Activated B cell treated with CpG ODN at 0.5 μM for 24 hours (primary cell): ENCODE data around the gene R3HDML. TPM values are rescaled to one million over a fixed set of nuclear protein-coding genes. Genes with fewer than 3 reads are reported as not detected.

Experiments used
- ATAC-seq: fragments of 200-7000 bp; cut with Tn5 transposase; one replicate; pipeline ENCODE4 v1.10.0; 2021; ENCODE audit warnings: low read depth, mild to moderate bottlenecking, moderate library complexity
- CTCF ChIA-PET: fragments of 350-600 bp; sonication (Branson Sonifier 250); formaldehyde crosslinking; loops from one replicate; lab custom pipeline; 2021; ENCODE audit warnings: antibody characterized with exemption; lab: Charles Lee
- POLR2A ChIA-PET: fragments of 350-600 bp; sonication (Branson Sonifier 250); formaldehyde crosslinking; loops from one replicate; lab custom pipeline; 2021; ENCODE audit warnings: antibody characterized with exemption; lab: Charles Lee
- DNase-seq: peaks from one replicate; pipeline ENCODE4 v3.0.0; 2022
- H3K27ac Mint-ChIP-seq: one replicate; pipeline ENCODE4 v1.8.0; 2020; ENCODE audit warnings: mixed read lengths
- H3K27me3 Mint-ChIP-seq: one replicate; pipeline ENCODE4 v1.8.0; 2021; ENCODE audit warnings: mixed read lengths
- H3K36me3 Mint-ChIP-seq: one replicate; pipeline ENCODE4 v1.8.0; 2021; ENCODE audit warnings: low read depth, mixed read lengths
- H3K4me1 Mint-ChIP-seq: one replicate; pipeline ENCODE4 v1.8.0; 2021; ENCODE audit warnings: mixed read lengths
- H3K4me3 Mint-ChIP-seq: one replicate; pipeline ENCODE4 v1.8.0; 2020; ENCODE audit warnings: mild to moderate bottlenecking, mixed read lengths
- H3K9me3 Mint-ChIP-seq: one replicate; pipeline ENCODE4 v1.8.0; 2020; ENCODE audit warnings: mixed read lengths
- CTCF ChIP-seq: fragments of 200-600 bp; IDR thresholded peaks from one replicate; pipeline ENCODE4 v1.8.0; 2022; ENCODE audit warnings: antibody characterized with exemption, mild to moderate bottlenecking
- intact Hi-C: fragments of 100-400 bp; cut with micrococcal nuclease; formaldehyde crosslinking; loops from one replicate; pipeline ENCODE4 v1.15.1; 2024
- total RNA-seq: library from RNA; stranded (reverse); gene quantifications from 2 replicates; pipeline ENCODE4 v1.2.3, GENCODE V29; 2022

Gene R3HDML
- total RNA-seq, 1 donor from 2014 or later = not detected

GRCh38 chr20:44396369-44397130 lies 59.7 kb downstream of the R3HDML start:
- CTCF ChIA-PET = interaction anchor here (1.1 to 1.9 kb wide), 2 partner anchors 11 to 12 kb away, joined by 3 to 7 read pairs; no protein-coding TSS in a partner anchor
- ATAC-seq (no peak), DNase-seq (no peak)
- H3K27me3 Mint-ChIP-seq = peaks cover 7% of the 10 kb centered on the region
- H3K4me3 Mint-ChIP-seq = no peak overlapping the region
- TF ChIP-seq CTCF = no peak
- H3K9me3 Mint-ChIP-seq = no peaks in the 10 kb centered on the region
- H3K4me1 Mint-ChIP-seq = no peaks in the 10 kb centered on the region
- intact Hi-C loops = no loop called here
- POLR2A ChIA-PET = no interaction called here
- no peak overlapping the region for H3K27ac Mint-ChIP-seq
- H3K36me3 Mint-ChIP-seq = no peaks in the 10 kb centered on the region

GRCh38 chr20:44398335-44398734 lies 61.5 kb downstream of the R3HDML start:
- ChIA-PET POLR2A (no interaction called here), CTCF (no interaction called here)
- no peaks in the 10 kb centered on the region for H3K9me3 Mint-ChIP-seq
- no peaks in the 10 kb centered on the region for H3K36me3 Mint-ChIP-seq
- H3K27ac Mint-ChIP-seq = no peak overlapping the region
- intact Hi-C loops = no loop called here
- H3K27me3 Mint-ChIP-seq = peaks cover 10% of the 10 kb centered on the region
- ATAC-seq = no peak
- no peak overlapping the region for H3K4me3 Mint-ChIP-seq
- DNase-seq = no peak
- H3K4me1 Mint-ChIP-seq = no peaks in the 10 kb centered on the region
- no peak for TF ChIP-seq CTCF

- intact Hi-C loops = no loop called here
- ChIA-PET CTCF (no interaction called here), POLR2A (no interaction called here)
- H3K4me3 Mint-ChIP-seq = no peak overlapping the region
- H3K4me1 Mint-ChIP-seq = no peaks in the 10 kb centered on the region
- no peak overlapping the region for H3K27ac Mint-ChIP-seq
- DNase-seq = no peak
- no peak for ATAC-seq
- H3K27me3 Mint-ChIP-seq = peaks cover 10% of the 10 kb centered on the region
- no peak for TF ChIP-seq CTCF
- H3K36me3 Mint-ChIP-seq = no peaks in the 10 kb centered on the region
- H3K9me3 Mint-ChIP-seq = no peaks in the 10 kb centered on the region
Measured at GRCh38 chr20:44399446-44399845, 62.6 kb downstream of the R3HDML start.

- Mint-ChIP-seq H3K27me3 (peaks cover 10% of the 10 kb centered on the region), H3K36me3 (no peaks in the 10 kb centered on the region), H3K9me3 (no peaks in the 10 kb centered on the region), H3K27ac (no peak overlapping the region), H3K4me1 (no peaks in the 10 kb centered on the region), H3K4me3 (no peak overlapping the region)
- intact Hi-C loops = no loop called here
- no peak for TF ChIP-seq CTCF
- ChIA-PET POLR2A (no interaction called here), CTCF (no interaction called here)
- ATAC-seq = no peak
- DNase-seq = no peak
Measured at GRCh38 chr20:44400671-44400969, 63.8 kb downstream of the R3HDML start.

Other genes with a start within 250 kb of the R3HDML start
- not detected in 2 replicates for gene JPH2, start 149.9 kb upstream of the R3HDML start, total RNA-seq
- 47.3 and 48.9 TPM in 2 replicates for gene OSER1, start 126.3 kb upstream of the R3HDML start, total RNA-seq
- gene GDAP1L1, start 89.7 kb upstream of the R3HDML start, total RNA-seq = not detected in 2 replicates
- 2.4 and 3.3 TPM in 2 replicates for gene FITM2, start 25.8 kb upstream of the R3HDML start, total RNA-seq
- not detected in 2 replicates for gene HNF4A, start 18.7 kb downstream of the R3HDML start, total RNA-seq
- 27.5 and 27.7 TPM in 2 replicates for gene TTPAL, start 138.8 kb downstream of the R3HDML start, total RNA-seq
- gene SERINC3, start 185.0 kb downstream of the R3HDML start, total RNA-seq = 38.1 and 41.4 TPM in 2 replicates
- gene PKIG, start 245.5 kb downstream of the R3HDML start, total RNA-seq = 181 and 191 TPM in 2 replicates